Hepatocyte (in vitro differentiated cells): ENCODE measurements around the gene PLD5.

Source experiments
- EZH2 ChIP-seq: fragments of 200-600 bp; sonication (generic); IDR thresholded peaks from 2 replicates; pipeline ENCODE4 v1.6.1; 2016; ENCODE audit warnings: antibody characterized with exemption, mild to moderate bottlenecking, borderline replicate concordance
- EZH2phosphoT487 ChIP-seq: fragments of 200-600 bp; sonication (generic); IDR thresholded peaks from one replicate; pipeline ENCODE4 v1.6.1; 2018; ENCODE audit warnings: antibody characterized with exemption, mild to moderate bottlenecking, low read depth, moderate library complexity; ENCODE audit not compliant: unreplicated experiment, severe bottlenecking
- TF ChIP-seq, protein P1 (sequence below): fragments of 200-600 bp; sonication (generic); IDR thresholded peaks from 2 replicates; pipeline ENCODE4 v1.5.1; 2016; ENCODE audit warnings: antibody characterized with exemption, mild to moderate bottlenecking; ENCODE audit not compliant: poor library complexity

DNA sequence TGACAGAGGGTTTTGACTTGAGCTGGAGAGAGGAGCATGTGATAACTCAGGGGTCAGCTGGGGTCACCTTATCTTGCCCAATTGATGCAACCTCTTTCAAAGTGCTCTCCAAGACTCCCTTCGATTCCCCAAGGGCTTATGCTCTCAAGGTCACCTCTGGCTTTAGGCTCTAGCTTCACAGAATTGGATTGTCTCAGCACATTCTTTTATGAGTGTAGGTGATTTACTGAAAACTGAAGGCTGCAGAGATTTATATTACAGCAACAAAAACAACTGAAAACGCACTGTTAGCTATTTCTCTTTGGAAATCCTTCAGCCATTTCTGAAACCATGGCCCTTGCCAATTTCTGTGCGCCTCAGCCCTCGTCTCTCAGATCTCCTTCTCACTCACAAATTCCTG is 491.1 kb downstream of the PLD5 start:
- TF ChIP-seq EZH2phosphoT487 = no peak
- TF ChIP-seq, protein P1, sequence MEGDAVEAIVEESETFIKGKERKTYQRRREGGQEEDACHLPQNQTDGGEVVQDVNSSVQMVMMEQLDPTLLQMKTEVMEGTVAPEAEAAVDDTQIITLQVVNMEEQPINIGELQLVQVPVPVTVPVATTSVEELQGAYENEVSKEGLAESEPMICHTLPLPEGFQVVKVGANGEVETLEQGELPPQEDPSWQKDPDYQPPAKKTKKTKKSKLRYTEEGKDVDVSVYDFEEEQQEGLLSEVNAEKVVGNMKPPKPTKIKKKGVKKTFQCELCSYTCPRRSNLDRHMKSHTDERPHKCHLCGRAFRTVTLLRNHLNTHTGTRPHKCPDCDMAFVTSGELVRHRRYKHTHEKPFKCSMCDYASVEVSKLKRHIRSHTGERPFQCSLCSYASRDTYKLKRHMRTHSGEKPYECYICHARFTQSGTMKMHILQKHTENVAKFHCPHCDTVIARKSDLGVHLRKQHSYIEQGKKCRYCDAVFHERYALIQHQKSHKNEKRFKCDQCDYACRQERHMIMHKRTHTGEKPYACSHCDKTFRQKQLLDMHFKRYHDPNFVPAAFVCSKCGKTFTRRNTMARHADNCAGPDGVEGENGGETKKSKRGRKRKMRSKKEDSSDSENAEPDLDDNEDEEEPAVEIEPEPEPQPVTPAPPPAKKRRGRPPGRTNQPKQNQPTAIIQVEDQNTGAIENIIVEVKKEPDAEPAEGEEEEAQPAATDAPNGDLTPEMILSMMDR = no peak
- TF ChIP-seq EZH2 = no peak
